DND-41 (cell line): ENCODE data around the gene PGBD1.

Experiments used
- EZH2 ChIP-seq: IDR thresholded peaks from 3 replicates; pipeline ENCODE4 v1.6.1; 2012; ENCODE audit warnings: borderline replicate concordance, low read depth, mild to moderate bottlenecking, moderate library complexity, low read length, inconsistent platforms; ENCODE audit not compliant: severe bottlenecking
- TF ChIP-seq, protein P1 (sequence below): IDR thresholded peaks from 2 replicates; pipeline ENCODE4 v1.5.1; 2012; ENCODE audit warnings: borderline replicate concordance, low read length, moderate library complexity, mild to moderate bottlenecking; ENCODE audit not compliant: poor library complexity, severe bottlenecking; ENCODE audit errors: extremely low read depth

DNA sequence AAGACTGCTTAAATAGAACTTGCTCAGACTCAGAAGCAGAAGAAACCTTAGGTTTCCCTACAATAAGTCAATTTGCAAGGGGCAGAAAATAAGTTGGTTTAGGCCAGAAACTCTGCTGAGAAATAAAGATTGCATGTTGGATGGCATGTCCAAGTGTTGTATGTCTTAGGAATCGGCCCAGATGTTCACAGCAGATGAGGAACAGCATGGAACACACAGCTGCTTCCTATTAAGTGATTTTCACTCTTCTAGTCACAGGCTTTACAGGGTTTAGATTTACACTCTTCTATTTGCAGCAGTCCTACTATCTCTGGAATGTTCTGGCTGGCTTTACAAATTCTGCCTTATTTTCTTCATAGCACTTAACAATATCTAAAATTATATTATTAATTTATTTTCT lies 32.5 kb upstream of the PGBD1 start:
- TF ChIP-seq, protein P1, sequence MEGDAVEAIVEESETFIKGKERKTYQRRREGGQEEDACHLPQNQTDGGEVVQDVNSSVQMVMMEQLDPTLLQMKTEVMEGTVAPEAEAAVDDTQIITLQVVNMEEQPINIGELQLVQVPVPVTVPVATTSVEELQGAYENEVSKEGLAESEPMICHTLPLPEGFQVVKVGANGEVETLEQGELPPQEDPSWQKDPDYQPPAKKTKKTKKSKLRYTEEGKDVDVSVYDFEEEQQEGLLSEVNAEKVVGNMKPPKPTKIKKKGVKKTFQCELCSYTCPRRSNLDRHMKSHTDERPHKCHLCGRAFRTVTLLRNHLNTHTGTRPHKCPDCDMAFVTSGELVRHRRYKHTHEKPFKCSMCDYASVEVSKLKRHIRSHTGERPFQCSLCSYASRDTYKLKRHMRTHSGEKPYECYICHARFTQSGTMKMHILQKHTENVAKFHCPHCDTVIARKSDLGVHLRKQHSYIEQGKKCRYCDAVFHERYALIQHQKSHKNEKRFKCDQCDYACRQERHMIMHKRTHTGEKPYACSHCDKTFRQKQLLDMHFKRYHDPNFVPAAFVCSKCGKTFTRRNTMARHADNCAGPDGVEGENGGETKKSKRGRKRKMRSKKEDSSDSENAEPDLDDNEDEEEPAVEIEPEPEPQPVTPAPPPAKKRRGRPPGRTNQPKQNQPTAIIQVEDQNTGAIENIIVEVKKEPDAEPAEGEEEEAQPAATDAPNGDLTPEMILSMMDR, result no peak
- TF ChIP-seq EZH2, result no peak
